ENCODE results near the gene EEFSEC.

Gene EEFSEC

DNA sequence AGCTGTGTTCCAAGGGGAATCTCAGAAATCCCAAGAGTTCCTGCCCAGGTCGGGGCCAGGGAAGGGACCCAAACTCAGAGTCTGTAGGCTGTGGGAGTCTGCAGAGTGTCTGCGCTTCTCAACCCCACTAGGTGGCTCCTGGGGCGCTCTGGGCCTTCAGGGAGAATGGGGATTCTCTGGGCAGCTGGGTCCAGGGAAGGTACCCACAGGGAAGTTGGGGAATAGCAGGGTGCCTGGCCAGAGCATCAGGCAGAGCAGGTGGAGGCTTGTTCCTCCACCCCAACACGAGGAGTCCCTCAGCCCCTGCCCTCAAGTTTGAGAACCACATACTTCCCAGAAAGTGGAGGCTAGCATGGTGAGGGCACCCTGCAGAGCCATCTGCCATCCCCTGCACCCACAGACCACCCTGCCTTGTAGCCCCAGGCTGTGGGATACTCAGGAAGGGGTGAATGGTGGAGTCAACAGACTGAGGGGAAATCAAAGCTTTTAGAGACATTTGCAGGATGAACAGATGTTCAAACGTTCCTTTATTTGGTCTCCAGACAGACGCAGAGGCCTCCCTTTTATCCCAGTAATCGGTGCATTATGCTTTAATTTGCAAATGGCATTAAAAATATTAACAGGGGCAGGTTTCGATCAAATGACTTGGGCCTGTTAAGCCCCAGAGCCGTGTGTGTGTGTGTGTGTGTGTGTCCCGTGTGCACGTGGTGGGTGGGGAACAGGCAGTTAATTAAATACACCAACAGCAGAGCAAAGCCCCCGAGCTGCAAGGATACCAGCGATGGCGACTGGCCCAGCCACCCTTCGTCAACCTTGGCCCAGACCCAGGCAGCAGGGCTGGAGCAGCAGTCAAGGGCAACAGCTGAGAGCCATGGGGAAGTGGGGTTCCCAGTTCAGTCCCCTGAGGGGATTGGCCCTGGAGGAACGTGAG lies 255.7 kb downstream of the EEFSEC start:
- Histone ChIP-seq H3K4me2 (ENCODE audit: low read depth, low read length) (no peak overlapping the region), H3K9me2 (replicated peaks; ENCODE audit: insufficient read depth, low read length) (no peaks in the 10 kb centered on the region), H2AFZ (ENCODE audit: low read length) (no peak overlapping the region), H3K9me3 (replicated peaks; ENCODE audit: insufficient read depth, low read length) (no peaks in the 10 kb centered on the region), H3K27ac (ENCODE audit: low read length) (no peak overlapping the region), H4K20me1 (ENCODE audit: insufficient read depth, low read length) (no peaks in the 10 kb centered on the region), H3K4me1 (ENCODE audit: low read length) (no peaks in the 10 kb centered on the region), H3K27me3 (replicated peaks; ENCODE audit: insufficient read depth, low read length) (no peaks in the 10 kb centered on the region), H3K4me3 (ENCODE audit: low read length) (no peak overlapping the region), H3K79me2 (ENCODE audit: low read length) (no peaks in the 10 kb centered on the region), H3K9ac (ENCODE audit: low read length) (no peak overlapping the region), H3K36me3 (replicated peaks; ENCODE audit: insufficient read depth, low read length) (no peaks in the 10 kb centered on the region), H3F3A (ENCODE audit: insufficient read depth, low read length) (no peaks in the 10 kb centered on the region)
- TF ChIP-seq EZH2 (optimal IDR thresholded peaks at IDR 0.05; ENCODE audit: low read depth, low read length) (no peak), EZH2phosphoT487 (IDR thresholded peaks at IDR 0.05; ENCODE audit: low read length) (no peak), CTCF (IDR thresholded peaks at IDR 0.05; ENCODE audit: low read length) (no peak)
- DNase-seq, result no peak

GRCh38 chr3:128409624-128410581 lies 256.6 kb downstream of the EEFSEC start:
- Histone ChIP-seq H3K4me2 (ENCODE audit: low read depth, low read length) (no peak overlapping the region), H4K20me1 (ENCODE audit: insufficient read depth, low read length) (no peaks in the 10 kb centered on the region), H3K9ac (ENCODE audit: low read length) (no peak overlapping the region)

More at GRCh38 chr3:128409624-128410581, 256.6 kb downstream of the EEFSEC start:
- H3F3A ChIP-seq (ENCODE audit: insufficient read depth, low read length), result no peaks in the 10 kb centered on the region
- no peaks in the 10 kb centered on the region for H3K4me1 ChIP-seq (ENCODE audit: low read length)
- no peak overlapping the region for H2AFZ ChIP-seq (ENCODE audit: low read length)
- H3K9me3 ChIP-seq (replicated peaks; ENCODE audit: insufficient read depth, low read length), result no peaks in the 10 kb centered on the region
- TF ChIP-seq CTCF (IDR thresholded peaks at IDR 0.05; ENCODE audit: low read length), result no peak
- no peak for TF ChIP-seq EZH2phosphoT487 (IDR thresholded peaks at IDR 0.05; ENCODE audit: low read length)
- no peak for TF ChIP-seq EZH2 (optimal IDR thresholded peaks at IDR 0.05; ENCODE audit: low read depth, low read length)
- no peaks in the 10 kb centered on the region for H3K36me3 ChIP-seq (replicated peaks; ENCODE audit: insufficient read depth, low read length)
- no peak for DNase-seq
- no peak overlapping the region for H3K4me3 ChIP-seq (ENCODE audit: low read length)
- H3K27me3 ChIP-seq (replicated peaks; ENCODE audit: insufficient read depth, low read length), result no peaks in the 10 kb centered on the region
- no peaks in the 10 kb centered on the region for H3K79me2 ChIP-seq (ENCODE audit: low read length)
- H3K9me2 ChIP-seq (replicated peaks; ENCODE audit: insufficient read depth, low read length), result no peaks in the 10 kb centered on the region
- H3K27ac ChIP-seq (ENCODE audit: low read length), result no peak overlapping the region

Data from MM.1S (cell line).